Adipocyte (in vitro differentiated cells): Measurements from ENCODE around the gene DHTKD1.
"Not testable (repeated sequence)": the region's sequence is repeated elsewhere in the genome, so short reads cannot be mapped to it uniquely, and the experiment has no call there.

Experiments
- DNase-seq: peaks from one replicate; pipeline ENCODE4 v3.0.0-alpha.2; 2015; ENCODE audit warnings: low read depth
- H3K27me3 ChIP-seq: replicated peaks from 2 replicates; pipeline ENCODE4 v1.7.0; 2013; ENCODE audit warnings: mild to moderate bottlenecking, low read length, moderate library complexity; ENCODE audit not compliant: control insufficient read depth, insufficient read depth
- H3K36me3 ChIP-seq: 2 replicates; pipeline ENCODE4 v1.7.0; 2013; ENCODE audit warnings: low read length, mild to moderate bottlenecking, moderate library complexity; ENCODE audit not compliant: control insufficient read depth, insufficient read depth, severe bottlenecking
- H3K4me1 ChIP-seq: 2 replicates; pipeline ENCODE4 v1.7.0; 2013; ENCODE audit warnings: mild to moderate bottlenecking, low read length, moderate library complexity; ENCODE audit not compliant: control insufficient read depth, insufficient read depth
- H3K4me3 ChIP-seq: 2 replicates; pipeline ENCODE4 v1.7.0; 2013; ENCODE audit warnings: mild to moderate bottlenecking, low read length, moderate library complexity
- H3K9ac ChIP-seq: 2 replicates; pipeline ENCODE4 v1.7.0; 2013; ENCODE audit warnings: mild to moderate bottlenecking, low read length, moderate library complexity
- H3K9me3 ChIP-seq: 2 replicates; pipeline ENCODE4 v1.7.0; 2013; ENCODE audit warnings: mild to moderate bottlenecking, low read length, moderate library complexity; ENCODE audit not compliant: control insufficient read depth

Gene DHTKD1

GRCh38 chr10:12156367-12157123 is 87.8 kb downstream of the DHTKD1 start:
- Histone ChIP-seq H3K4me1 (no peaks in the 10 kb centered on the region), H3K9ac (no peak overlapping the region), H3K4me3 (no peak overlapping the region), H3K27me3 (no peaks in the 10 kb centered on the region), H3K36me3 (peaks cover 47% of the 10 kb centered on the region), H3K9me3 (no peaks in the 10 kb centered on the region)
- DNase-seq: no peak

DNA sequence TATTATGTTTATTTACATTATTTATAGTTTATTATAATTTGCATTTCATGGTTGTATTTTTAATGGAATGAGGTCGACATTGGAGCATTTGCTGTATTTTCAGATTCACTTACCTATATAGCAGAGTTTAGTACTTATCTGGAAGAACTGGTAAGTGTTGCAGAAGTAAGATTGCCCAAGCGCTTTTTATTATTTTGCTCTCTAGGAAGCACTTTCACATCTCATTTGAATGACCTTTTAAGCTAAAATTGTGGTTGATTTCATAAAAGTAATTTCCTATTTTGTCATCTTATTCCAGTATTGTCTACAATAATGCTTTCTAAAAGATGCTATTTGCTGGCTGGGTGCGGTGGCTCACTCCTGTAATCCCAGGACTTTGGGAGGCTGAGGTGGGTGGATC is 89.4 kb downstream of the DHTKD1 start:
- peaks cover 62% of the 10 kb centered on the region for H3K36me3 ChIP-seq
- DNase-seq: no peak
- no peaks in the 10 kb centered on the region for H3K27me3 ChIP-seq
- no peak overlapping the region for H3K4me3 ChIP-seq
- H3K9me3 ChIP-seq: no peaks in the 10 kb centered on the region
- no peak overlapping the region for H3K9ac ChIP-seq
- no peaks in the 10 kb centered on the region for H3K4me1 ChIP-seq

- peaks cover 73% of the 10 kb centered on the region for H3K36me3 ChIP-seq
- no peak for DNase-seq
- no peaks in the 10 kb centered on the region for H3K27me3 ChIP-seq
- no peak overlapping the region for H3K4me3 ChIP-seq
- peaks cover under 1% of the 10 kb centered on the region for H3K4me1 ChIP-seq
- H3K9ac ChIP-seq: no peak overlapping the region
- no peaks in the 10 kb centered on the region for H3K9me3 ChIP-seq
Measured at GRCh38 chr10:12160664-12161063, 91.9 kb downstream of the DHTKD1 start.

DNA sequence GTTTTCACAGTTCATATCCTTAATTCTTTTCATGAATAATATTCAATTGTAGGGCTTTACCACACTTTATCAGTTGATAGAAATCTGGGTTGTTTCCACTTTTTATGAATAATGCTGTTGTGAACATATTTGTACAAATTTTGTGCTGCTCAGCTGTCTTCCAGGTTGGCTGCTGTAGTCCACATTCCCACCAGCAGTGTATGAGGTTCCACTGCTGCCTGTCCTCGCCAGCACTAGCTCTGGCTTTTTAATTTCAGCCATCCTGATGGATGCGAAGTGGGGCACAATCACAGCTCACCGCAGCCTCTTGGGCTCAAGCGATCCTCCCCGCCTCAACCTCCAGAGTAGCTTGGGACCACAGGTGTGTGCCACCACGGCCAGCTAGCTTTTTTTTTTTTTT is 94.2 kb downstream of the DHTKD1 start:
- no peaks in the 10 kb centered on the region for H3K9me3 ChIP-seq
- no peak overlapping the region for H3K9ac ChIP-seq
- no peak overlapping the region for H3K4me3 ChIP-seq
- no peak for DNase-seq
- H3K27me3 ChIP-seq: no peaks in the 10 kb centered on the region
- peaks cover 74% of the 10 kb centered on the region for H3K36me3 ChIP-seq
- peaks cover 10% of the 10 kb centered on the region for H3K4me1 ChIP-seq

DNA sequence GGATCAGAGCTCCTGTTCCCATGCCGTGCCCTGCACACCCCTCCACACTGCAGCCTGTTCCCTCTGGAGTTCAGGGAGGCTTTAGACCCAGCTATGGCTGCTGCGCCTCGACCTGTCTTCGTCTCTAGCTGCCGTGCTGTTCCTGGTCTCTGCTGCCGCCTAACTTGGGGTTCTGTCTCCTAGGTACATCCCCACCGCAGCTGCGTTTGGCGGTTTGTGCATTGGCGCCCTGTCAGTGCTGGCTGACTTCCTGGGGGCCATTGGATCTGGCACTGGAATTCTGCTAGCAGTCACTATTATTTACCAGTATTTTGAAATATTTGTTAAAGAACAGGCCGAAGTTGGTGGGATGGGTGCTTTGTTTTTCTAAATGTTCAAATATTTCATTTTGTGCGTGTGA is 95.3 kb downstream of the DHTKD1 start:
- Histone ChIP-seq H3K4me1 (peaks cover 10% of the 10 kb centered on the region), H3K9me3 (no peaks in the 10 kb centered on the region), H3K27me3 (no peaks in the 10 kb centered on the region), H3K36me3 (peaks cover 77% of the 10 kb centered on the region), H3K4me3 (no peak overlapping the region), H3K9ac (no peak overlapping the region)
- no peak for DNase-seq

GRCh38 chr10:12165036-12165435 is 96.3 kb downstream of the DHTKD1 start:
- H3K9ac ChIP-seq: no peak overlapping the region
- no peak overlapping the region for H3K4me3 ChIP-seq
- no peaks in the 10 kb centered on the region for H3K27me3 ChIP-seq
- H3K4me1 ChIP-seq: peaks cover 10% of the 10 kb centered on the region
- H3K9me3 ChIP-seq: no peaks in the 10 kb centered on the region
- DNase-seq: no peak
- peaks cover 77% of the 10 kb centered on the region for H3K36me3 ChIP-seq

DNA sequence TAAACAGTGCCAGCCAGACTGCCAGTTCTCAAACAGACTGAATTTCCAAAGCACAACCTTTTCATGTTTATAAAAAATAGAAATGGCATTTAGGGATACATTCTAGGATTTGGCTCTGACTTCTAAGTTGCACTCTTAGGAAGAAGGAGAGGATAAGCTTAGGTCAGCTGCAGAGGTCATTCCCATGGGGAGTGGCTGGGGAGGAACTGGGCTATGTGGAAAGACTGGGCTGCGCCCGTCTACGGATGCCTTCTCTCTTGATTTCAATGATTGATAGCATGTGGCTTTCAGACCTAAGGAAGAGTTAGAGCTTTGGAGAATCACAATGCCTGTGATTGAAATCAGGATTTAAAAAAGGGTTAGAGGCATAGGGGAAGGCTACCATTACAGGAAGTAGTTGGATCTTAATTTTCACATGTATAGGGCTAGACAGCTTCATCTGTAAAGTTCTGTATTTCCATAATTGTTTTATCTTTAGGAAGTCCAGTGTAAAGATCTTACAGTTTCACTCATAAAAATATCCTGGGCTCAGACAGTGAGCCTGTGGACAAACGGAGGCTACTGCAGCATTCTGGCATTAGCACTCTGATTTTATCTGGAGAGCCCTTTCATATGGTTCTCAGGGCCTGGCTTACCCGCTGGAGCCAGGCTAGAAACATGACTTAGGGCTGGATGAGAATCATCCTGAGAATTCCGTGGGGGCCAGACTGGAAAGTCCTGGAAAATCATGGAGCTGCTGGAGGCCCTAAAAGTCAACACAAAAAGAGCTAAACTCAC is 97.4 kb downstream of the DHTKD1 start:
- Histone ChIP-seq H3K4me1 (peaks cover 10% of the 10 kb centered on the region), H3K9me3 (no peaks in the 10 kb centered on the region), H3K4me3 (no peak overlapping the region), H3K36me3 (peaks cover 78% of the 10 kb centered on the region), H3K27me3 (no peaks in the 10 kb centered on the region), H3K9ac (no peak overlapping the region)
- DNase-seq: no peak

- not testable (repeated sequence) for H3K4me3 ChIP-seq, DNase-seq, H3K27me3 ChIP-seq, H3K9me3 ChIP-seq, H3K9ac ChIP-seq, H3K4me1 ChIP-seq
- H3K36me3 ChIP-seq: peaks cover 88% of the 10 kb centered on the region
Measured at GRCh38 chr10:12171512-12171911, 102.8 kb downstream of the DHTKD1 start.
